K562 (cell line): ENCODE data around the gene CMTR1. TPM values are rescaled to one million over a fixed set of nuclear protein-coding genes. Genes with fewer than 3 reads are reported as not detected.

ENCODE experiments used
- FOXO4 ChIP-seq: fragments of 450-650 bp; formaldehyde crosslinking; IDR thresholded peaks from 2 replicates; pipeline ENCODE4 v1.4.0; 2020; ENCODE audit warnings: mild to moderate bottlenecking, moderate library complexity
- HDAC6 ChIP-seq: IDR thresholded peaks from 2 replicates; pipeline ENCODE4 v1.6.1; 2012; ENCODE audit warnings: low read depth, mild to moderate bottlenecking, control low read depth, inconsistent platforms, low read length, moderate library complexity
- MAFG ChIP-seq: fragments of 450-650 bp; conservative IDR thresholded peaks from 2 replicates; pipeline ENCODE4 v1.6.1; 2016; ENCODE audit warnings: missing genetic modification characterization, missing compliant biosample characterization
- NR2C2 ChIP-seq, 2 experiments: fragments of 200-800 bp in 1 of 2; sonication (Bioruptor generic) in 1 of 2; sonication (generic) in 1 of 2; formaldehyde crosslinking in 1 of 2; IDR thresholded peaks; 2 replicates each; pipeline versions ENCODE4 v1.6.1 to v1.8.0; 2016 to 2022; ENCODE audit warnings: mild to moderate bottlenecking in 1 of 2, missing compliant biosample characterization in 1 of 2, missing genetic modification characterization in 1 of 2, missing genetic modification reagents in 1 of 2
- POLR2G ChIP-seq: fragments of 200-400 bp; formaldehyde crosslinking; IDR thresholded peaks from 2 replicates; pipeline ENCODE4 v1.6.1; 2017; ENCODE audit warnings: low read depth, mild to moderate bottlenecking, antibody characterized with exemption, low read length, moderate library complexity
- RAD51 ChIP-seq: fragments of 450-650 bp; IDR thresholded peaks from 2 replicates; pipeline ENCODE4 v1.7.1; 2016; ENCODE audit warnings: low read depth, mild to moderate bottlenecking, borderline replicate concordance
- RBM17 ChIP-seq: fragments of 200-400 bp; formaldehyde crosslinking; IDR thresholded peaks from 2 replicates; pipeline ENCODE4 v1.6.1; 2017; ENCODE audit warnings: low read depth, mild to moderate bottlenecking, low read length, borderline replicate concordance
- RFX1 ChIP-seq: fragments of 450-650 bp; IDR thresholded peaks from 2 replicates; pipeline ENCODE4 v1.6.1; 2016; ENCODE audit warnings: mild to moderate bottlenecking, moderate library complexity
- SAFB ChIP-seq: fragments of 200-400 bp; formaldehyde crosslinking; IDR thresholded peaks from 2 replicates; pipeline ENCODE4 v1.6.1; 2017; ENCODE audit warnings: low read depth, low read length, borderline replicate concordance
- XRCC3 ChIP-seq: fragments of 450-650 bp; IDR thresholded peaks from 2 replicates; pipeline ENCODE4 v1.6.1; 2017; ENCODE audit warnings: mild to moderate bottlenecking, moderate library complexity
- YY1 ChIP-seq, 3 experiments: IDR thresholded peaks; 2 replicates each; pipeline ENCODE4 v1.6.1; 2011; ENCODE audit warnings: low read length in 2 of 3, mild to moderate bottlenecking in 2 of 3, moderate library complexity in 2 of 3, borderline replicate concordance in 1 of 3, control low read depth in 1 of 3, low read depth in 1 of 3; ENCODE audit not compliant: insufficient read depth in 3 of 3, insufficient replicate concordance in 2 of 3, control insufficient read depth in 1 of 3, insufficient read length in 1 of 3; ENCODE audit errors: extremely low read depth in 1 of 3
- ZBTB11 ChIP-seq, 3 experiments: fragments of 200-800 bp in 1 of 3; fragments of 250-450 bp in 1 of 3; fragments of 450-650 bp in 1 of 3; sonication (Bioruptor Pico) in 1 of 3; sonication (Bioruptor generic) in 1 of 3; formaldehyde crosslinking in 1 of 3; IDR thresholded peaks; 2 replicates each; pipeline versions ENCODE4 v1.6.1 to v1.8.0; 2016 to 2022; ENCODE audit warnings: mild to moderate bottlenecking in 2 of 3, missing genetic modification characterization in 2 of 3, missing compliant biosample characterization in 1 of 3, moderate library complexity in 1 of 3
- ZNF609 ChIP-seq: sonication (generic); formaldehyde crosslinking; IDR thresholded peaks from 2 replicates; pipeline ENCODE4 v1.8.1; 2023; ENCODE audit warnings: missing genetic modification reagents, mild to moderate bottlenecking, borderline replicate concordance
- polyA plus RNA-seq, 8 experiments: library from polyadenylated mRNA; depleted of rRNA in 4 of 8; stranded (reverse) in 5 of 8; unstranded in 3 of 8; fragments of >200 nt; fragmentation: Nextera tagmentation in 2 of 8; fragmentation: Illumina TruSeq in 1 of 8; extraction: Ambion mirVana in 2 of 8; extraction: Trizol in 1 of 8; gene quantifications; 2 replicates each; pipeline versions ENCODE4 v1.2.1 to v1.2.3, GENCODE V29; 2011 to 2014; ENCODE audit warnings: inconsistent platforms in 1 of 8, missing spikeins in 1 of 8
- total RNA-seq, 7 experiments: library from RNA; depleted of rRNA in 6 of 7; stranded (reverse); fragments of >200 nt in 6 of 7; fragmentation: Illumina TruSeq in 2 of 7; extraction: Trizol in 2 of 7; gene quantifications; 2 replicates each; pipeline versions ENCODE4 v1.2.1 to v1.2.3, GENCODE V29; 2011 to 2021; ENCODE audit warnings: low replicate concordance in 1 of 7
- TF ChIP-seq, protein P1 (sequence below): fragments of 250-450 bp; sonication (Bioruptor Pico); IDR thresholded peaks from 2 replicates; pipeline ENCODE4 v1.5.1; 2021; ENCODE audit warnings: mild to moderate bottlenecking

CMTR1 gene
- total and polyA plus RNA-seq, 9 of the 15 experiments (the other 6 are each of a cell fraction or from before 2014, with no cell fraction given): 2.9 to 63.5 (median 49.5) TPM

- TF ChIP-seq RAD51 (no peak), MAFG (no peak), RBM17 (no peak), POLR2G (no peak), YY1 (IDR thresholded peaks at IDR 0.05; ENCODE audit: borderline replicate concordance in 1 of 3, control insufficient read depth in 1 of 3, extremely low read depth in 1 of 3, insufficient read depth in 3 of 3, insufficient read length in 1 of 3, insufficient replicate concordance in 2 of 3, low read depth in 1 of 3, low read length in 2 of 3) (peak in 2 of 3 experiments; percentile 6 to 67), HDAC6 (no peak), XRCC3 (no peak), NR2C2 (CRISPR knock-in tag; IDR thresholded peaks at IDR 0.05) (no peak), NR2C2 (tag; IDR thresholded peaks at IDR 0.05) (peak; percentile 35; the same call in 1 of the 2 replicates), SAFB (no peak), FOXO4 (0 out of 2 replicates have a peak, but pooled peaks have one; percentile 19), ZBTB11 (CRISPR knock-in tag; IDR thresholded peaks at IDR 0.05) (peak in 1 of 3 experiments; percentile 77; a peak in 2 of 6 replicates), ZNF609 (CRISPR knock-in tag) (no peak), RFX1 (no peak)
- TF ChIP-seq, protein P1, sequence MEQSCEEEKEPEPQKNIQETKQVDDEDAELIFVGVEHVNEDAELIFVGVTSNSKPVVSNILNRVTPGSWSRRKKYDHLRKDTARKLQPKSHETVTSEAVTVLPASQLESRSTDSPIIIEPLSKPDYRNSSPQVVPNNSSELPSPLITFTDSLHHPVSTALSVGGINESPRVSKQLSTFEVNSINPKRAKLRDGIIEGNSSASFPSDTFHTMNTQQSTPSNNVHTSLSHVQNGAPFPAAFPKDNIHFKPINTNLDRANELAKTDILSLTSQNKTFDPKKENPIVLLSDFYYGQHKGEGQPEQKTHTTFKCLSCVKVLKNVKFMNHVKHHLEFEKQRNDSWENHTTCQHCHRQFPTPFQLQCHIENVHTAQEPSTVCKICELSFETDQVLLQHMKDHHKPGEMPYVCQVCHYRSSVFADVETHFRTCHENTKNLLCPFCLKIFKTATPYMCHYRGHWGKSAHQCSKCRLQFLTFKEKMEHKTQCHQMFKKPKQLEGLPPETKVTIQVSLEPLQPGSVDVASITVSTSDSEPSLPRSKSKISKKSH (CRISPR knock-in tag): no peak
Observed at GRCh38 chr6:37426945-37427510, 6.0 kb upstream of the CMTR1 start (continued).
